ENCODE measurements around the gene CHMP6.

The CHMP6 gene

DNA sequence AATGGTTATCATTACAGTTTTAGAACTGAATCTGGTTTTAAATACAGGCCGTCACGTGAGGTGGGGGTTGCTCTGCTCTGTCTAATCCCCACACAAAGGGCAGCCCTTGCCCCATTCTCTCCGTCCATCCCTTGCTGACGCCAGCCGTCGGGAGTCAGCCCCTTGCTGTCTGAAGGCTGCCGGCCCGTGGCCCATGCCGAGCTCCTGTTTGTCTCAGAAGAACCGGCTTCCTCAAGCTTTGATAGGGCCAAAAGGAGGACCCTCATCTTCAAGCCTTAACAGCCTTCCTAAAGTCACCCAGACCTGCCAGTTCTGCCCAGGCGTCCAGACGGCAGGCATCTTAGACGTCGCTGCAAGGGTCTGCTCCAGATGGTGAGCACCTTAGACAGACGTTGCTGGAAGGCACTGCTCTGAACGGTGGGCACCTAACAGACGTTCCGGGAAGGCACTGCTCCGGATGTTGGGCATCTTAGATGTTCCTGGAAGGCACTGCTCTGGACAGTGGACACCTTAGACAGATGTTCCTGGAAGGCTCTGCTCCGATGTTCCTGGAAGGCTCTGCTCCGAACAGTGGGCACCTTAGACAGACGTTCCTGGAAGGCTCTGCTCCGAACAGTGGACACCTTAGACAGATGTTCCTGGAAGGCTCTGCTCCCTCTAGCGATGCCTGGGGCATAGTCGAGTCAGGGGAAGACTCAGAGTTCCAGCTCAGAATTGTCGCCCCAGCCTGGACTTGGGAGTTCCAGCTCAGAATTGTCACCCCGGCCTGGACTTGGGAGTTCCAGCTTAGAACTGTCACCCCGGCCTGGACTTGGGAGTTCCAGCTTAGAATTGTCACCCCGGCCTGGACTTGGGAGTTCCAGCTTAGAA is 35.1 kb upstream of the CHMP6 start:
- no peak for DNase-seq

DNA sequence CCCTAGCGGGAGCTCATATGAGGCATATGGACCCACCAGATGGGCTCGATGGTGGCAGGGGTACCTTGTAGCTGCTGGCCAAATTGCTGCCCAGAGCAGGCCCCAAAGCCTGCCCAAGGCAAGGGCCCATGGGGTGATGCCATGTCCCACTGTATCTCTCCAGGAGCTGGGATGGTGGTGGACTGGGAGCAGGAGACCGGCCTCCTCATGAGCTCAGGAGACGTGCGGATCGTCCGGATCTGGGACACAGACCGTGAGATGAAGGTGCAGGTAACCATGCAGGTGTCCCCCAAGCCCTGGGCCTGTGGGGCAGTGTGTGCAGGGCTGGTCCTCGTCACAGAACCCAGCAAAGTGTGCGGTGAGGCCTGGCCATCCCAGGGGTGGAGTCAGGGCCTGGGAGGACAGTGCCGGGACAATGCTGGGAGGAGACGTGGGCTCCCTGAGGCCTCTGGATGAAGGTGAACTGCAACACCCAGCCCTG is 34.1 kb upstream of the CHMP6 start:
- no peak for DNase-seq

DNA sequence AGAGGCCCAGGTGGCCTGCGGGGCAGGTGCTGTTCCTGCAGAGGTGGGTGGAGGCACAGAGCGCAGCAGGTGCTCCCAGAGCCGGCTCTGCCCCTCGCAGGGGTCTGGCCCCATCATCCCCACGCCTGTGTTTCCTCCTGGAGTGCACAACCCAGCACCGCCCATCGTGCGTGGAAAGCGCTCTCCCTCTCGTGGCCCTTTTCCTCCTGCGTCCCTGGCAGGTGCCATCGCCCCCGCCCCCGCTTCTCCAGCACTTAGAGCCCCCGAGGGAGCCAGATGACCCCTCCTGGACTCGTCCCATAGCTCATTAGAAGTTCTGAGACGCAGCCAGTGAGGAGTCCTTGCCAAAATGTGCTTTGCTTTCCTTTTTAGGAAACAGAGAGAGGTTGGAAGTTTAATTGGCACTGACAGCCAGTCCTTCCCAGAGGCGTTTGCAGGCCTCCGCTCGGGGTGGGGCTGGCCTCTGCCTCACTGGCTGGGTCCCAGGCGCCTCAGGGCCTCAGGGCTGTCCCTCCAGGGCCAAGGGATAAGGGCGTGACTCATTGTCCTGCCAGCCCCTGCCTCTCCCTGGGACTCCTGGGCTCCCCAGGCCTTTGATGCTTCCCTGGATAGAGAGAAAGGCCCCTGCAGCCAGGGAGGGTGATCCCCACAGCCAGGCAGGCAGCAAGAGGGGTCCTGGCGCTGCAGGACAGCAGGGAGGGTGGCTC is 32.2 kb upstream of the CHMP6 start:
- no peak for DNase-seq

DNA sequence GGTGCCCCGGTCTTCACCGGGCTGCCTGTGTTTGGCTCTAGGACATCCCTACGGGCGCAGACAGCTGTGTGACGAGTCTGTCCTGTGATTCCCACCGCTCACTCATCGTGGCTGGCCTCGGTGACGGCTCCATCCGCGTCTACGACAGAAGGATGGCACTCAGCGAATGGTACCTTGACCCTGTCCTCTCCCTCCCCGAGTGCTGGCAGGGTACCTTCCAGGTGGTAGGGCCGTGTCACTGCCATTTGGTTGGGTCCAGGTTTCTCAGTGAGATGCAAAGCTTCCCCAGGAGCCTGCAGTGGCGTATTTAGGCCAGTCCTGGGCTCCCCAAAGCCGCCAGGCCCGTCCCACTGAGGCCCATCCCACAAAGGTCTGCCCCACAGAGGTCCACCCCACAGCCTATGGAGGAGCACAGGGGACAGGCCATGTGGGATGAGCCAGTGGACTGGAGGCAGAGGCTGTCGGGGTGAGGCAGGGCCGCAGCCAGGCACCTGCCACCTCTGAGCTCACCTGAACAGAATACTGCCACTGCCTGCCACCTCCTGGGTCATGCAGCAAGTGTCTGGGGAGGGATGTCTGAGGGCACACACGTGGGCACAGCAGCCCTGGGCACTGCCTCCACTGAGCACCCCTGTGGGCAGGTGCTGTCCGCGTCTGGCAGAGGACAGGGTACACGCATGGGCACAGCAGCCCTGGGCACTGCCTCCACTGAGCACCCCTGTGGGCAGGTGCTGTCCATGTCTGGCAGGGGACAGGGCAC is 31.4 kb upstream of the CHMP6 start:
- DNase-seq = no peak

DNA sequence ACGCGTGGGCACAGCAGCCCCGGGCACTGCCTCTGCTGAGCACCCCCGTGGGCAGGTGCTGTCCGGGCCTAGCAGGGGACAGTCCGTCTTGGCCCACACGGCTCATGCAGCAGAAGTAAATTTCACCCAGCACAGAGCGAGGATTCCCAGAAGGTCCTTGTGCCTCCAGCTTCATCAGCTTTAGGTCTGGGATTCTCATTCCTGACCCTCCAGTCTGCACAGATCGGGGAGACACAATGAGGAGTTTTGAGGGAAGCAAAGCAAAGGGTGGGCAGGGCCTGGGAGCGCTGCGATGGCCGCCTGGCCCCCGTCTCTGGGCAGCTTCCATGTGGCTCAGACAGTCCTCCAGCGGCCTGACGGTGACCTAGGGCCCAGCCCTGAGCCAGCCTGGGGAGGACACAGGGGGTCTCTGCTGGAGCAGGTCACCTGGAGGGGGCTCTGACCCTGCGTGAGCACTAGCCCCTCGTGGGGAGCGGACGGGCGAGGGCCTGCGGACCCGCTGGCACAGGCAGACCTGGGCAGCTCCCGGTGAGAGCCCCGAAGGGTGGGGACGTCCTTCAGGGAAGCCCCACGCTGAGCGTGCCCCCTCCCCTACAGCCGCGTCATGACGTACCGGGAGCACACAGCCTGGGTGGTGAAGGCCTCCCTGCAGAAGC is 30.7 kb upstream of the CHMP6 start:
- DNase-seq = no peak

DNA sequence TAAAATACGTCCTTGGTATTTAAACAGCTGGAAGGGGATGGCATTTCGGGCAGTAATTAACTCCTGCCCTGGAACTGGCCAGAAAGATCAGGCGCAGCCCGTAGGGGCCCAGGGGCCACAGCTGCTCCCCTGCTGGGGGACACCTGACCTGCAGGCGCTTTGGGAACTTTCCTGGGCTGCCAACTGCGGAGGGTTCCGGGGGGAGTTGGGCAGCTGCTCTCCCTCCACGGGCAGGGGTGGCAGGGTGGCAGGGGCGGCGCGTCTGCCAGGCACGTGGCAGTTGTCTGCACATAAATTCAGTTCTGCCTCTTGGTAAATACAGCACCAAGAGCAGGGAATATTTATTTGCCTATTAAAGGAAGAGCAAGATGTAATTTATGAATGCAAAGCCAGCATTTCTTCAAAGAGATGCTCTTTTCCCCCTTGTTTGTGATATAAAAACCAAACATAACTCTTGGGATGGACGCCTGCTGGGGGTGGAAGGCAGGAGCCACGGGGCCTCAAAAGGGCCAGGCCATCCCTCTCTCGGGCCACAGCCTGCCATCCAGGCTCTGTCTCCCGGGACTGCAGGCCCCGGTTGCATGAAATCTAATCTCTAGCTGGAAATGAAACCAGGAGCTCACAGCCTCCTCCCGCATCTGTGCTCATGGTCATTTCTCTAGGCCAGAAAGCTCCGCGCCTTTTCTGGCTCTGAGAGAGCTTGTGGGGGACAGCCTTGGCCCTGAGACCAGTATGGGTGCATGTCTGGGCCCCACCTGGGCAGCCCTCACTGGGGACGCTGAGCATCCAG is 29.9 kb upstream of the CHMP6 start:
- no peak for DNase-seq

DNA sequence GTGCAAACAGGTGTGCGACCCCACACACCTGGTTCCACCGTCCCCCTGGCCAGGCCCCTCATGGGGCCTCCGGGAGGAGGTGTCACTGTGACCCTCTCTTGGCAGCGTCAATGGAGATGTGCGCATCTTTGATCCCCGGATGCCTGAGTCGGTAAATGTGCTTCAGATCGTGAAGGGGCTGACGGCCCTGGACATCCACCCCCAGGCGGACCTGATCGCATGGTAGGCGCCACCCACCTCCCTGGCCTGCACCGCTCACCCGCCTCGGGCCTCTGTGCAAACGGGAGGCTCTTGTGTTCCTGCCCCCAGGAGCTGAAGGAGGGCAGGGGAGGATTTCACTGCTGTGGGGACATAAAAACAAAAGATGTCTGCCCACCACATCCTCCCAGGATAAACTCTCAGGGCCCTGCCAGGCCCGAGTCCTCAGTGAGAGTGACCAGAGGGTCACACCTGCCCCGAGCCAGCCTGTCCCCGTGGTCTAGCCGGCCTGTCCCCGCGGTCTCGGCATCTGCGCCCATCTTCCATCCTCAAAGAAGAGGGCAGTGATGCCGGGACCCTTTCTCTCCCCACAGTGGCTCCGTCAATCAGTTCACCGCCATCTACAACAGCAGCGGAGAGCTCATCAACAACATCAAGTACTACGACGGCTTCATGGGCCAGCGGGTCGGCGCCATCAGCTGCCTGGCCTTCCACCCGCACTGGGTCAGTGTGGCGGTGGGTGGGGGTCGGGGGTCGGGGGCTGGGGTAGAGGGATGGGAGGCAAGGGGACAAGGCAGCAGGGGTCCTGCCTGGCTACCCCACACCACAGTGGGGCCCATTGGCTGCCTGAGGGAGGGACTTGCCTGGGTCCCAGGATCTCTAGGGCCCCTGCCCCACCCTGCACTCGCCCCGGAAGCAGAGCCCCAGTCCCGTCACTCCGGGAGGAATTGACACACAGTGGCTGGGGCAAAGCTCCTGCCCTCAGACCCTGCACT is 29.0 kb upstream of the CHMP6 start:
- DNase-seq = no peak

DNA sequence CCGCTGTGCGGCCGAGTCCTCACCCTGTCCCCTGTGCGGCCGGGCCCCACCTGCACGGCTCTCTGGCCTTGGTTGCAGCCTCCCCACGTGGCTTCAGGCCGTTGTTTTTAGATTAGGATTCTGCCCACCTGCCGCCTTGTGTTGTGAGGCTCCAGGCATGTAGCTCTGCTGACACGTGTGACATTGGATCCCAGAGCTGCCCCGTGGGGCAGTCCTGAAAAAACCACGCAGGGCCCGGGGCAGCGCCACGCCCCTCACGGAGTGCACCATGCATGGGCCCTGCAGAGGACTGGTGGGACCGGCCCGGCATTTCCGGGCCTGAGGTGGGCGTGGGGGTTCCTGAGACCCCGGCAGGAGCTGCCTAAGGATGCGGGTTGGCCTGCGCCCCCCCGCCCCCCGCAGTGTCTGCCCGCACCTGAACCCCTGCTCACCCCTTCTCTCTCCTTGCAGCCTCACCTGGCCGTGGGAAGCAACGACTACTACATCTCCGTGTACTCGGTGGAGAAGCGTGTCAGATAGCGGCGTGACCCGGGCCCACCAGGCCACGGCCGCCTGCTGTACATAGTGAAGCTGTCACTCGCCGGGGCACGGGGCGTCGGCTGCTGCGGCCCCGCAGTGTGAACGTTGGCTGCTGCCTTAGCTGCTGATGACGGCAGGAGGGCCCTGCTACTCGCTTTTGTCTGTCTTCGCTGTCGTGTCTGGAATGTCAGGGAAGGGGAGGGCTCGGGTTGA is 27.7 kb upstream of the CHMP6 start:
- DNase-seq = no peak

DNA sequence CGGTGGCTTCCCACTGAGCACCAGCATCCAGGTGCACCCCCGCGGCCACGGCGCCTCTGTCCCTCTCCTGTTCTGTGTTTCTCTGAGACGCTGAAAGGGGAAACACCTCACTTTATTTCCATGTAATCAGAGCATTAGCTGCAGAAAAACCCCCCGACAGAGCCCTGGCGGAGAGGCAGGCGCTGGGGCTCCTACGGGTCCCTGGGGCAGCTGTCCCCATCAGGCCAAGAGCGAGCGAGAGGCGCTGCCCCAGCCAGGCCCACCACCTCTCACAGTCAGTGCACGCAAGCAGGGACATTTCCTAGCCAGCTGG is 27.1 kb upstream of the CHMP6 start:
- no peak for DNase-seq

DNA sequence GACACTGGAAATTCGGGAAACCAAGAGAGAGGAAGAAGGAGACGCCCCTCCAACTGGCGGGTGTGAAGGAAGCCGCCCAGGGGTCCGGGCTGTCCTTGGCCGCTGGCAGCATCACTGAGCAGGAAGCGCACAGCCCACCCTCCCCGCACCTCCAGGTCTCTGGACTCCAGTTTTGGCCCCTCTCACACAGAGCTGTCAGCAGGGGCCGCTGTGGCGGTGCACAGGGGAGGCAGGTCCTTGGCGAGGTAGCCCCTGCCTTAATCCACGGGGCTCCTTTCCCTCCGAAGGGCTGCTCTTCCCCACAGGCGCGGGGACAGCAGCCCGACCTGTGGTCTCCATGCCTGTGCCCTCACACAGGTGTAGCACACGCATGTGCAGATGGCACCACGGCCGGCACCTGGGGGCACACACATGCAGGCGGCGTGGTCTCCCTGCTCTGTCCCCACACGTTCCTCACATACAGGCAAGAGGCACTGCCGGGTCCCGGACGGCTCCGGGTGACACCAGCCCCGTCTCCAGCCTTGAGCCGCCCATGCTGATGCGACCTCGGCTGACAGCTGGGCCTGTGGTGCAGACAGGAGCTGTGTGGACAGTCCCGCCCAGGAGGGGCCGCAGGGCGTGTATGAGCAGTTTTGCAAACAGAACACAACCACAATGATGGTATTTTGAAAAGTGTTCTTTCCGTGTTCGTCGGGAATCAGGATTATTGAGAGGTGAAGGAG is 26.6 kb upstream of the CHMP6 start:
- DNase-seq = no peak

DNA sequence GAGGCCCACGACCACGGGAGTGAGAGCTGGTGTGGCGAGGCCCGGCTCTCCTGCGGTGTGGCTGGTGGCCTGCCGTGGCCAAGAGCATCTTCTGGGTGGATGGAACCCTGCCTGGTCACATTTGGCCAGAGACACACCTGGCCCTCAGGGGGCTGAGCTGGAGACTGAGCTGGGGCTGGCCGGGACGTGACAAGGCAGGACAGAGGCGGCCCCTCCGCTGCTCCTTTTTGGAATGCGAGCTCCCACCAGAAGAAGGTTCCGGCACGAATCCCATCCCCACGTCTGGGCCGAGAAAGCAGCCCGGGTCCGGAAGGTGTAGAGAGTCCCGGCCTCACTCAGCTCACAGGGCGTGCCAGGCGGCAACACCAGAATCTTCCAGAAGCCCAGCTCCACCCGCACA is 26.0 kb upstream of the CHMP6 start:
- DNase-seq = no peak

DNA sequence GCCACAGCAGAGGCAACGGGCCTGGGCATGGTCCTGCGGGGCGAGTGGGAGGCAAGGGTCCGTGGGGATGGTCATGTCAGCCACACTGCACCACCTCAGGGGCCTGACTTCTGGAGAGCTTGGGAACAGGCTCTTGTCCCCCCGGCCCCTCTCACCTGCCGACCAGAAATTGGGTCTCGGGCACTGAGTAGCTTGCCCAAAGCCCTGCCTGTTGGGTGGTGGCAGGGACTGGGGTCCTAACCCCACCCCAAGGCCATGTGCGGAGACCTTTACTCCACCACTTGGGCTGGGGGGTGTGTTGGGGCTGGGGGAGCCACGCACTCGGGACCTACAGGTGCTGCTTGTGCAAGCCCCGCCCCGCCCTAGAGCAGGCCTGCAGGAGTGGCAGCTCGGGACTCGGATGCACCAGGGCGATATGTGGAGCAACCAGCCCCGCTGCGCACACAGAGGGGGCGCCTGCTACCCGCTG is 24.2 kb upstream of the CHMP6 start:
- no peak for DNase-seq

DNA sequence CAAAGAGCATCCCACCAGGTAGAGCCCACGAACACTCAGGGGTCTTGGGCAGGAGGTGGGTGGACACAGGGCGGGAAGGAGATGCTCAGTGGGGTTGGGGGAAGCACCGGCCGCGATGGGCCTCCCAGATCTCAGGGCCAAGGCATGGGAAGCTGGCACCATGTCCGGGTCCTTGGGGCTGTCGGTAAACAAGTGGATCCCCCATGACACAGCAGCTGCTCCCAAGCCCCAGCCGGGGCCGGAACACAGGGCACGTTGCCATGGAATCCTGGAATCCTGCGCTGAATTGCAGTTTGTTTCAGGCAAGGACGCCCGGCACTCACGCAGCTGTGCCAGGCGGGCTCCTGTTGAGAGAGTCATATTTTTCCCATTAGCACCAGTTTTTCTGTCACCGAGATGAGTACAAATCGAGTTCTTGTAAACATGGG is 23.0 kb upstream of the CHMP6 start:
- DNase-seq = no peak

DNA sequence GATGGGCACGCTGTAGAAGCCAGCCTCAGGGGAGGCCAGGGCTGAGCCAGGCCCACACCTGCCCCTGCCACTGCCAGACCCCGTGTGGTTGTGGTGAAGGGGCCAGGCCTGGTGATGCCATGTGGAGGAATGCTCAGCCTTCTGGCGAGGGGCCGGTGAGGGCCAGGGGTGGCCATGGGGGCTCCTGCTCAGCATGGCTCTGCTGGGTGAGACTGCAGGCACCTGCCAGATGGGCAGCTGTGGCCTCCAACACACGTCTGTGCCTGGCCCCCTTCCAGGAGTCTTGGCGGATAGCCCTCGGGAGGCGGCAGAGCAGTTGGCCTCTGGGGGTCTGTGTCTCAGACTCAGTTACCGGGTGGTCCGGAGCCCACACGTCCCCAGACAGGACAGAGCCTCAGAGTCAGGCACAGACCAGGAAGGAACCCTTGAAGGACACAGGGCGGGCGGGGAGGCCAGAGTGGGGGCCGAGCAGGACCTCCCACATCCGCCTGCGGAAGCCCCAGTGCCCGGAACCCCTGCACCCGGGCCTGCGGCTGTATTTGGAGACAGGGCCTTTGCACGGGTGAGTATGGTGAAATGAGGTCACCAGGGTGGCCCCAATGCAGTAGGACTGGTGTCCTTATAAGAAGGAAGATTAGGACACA is 22.5 kb upstream of the CHMP6 start:
- DNase-seq = no peak

DNA sequence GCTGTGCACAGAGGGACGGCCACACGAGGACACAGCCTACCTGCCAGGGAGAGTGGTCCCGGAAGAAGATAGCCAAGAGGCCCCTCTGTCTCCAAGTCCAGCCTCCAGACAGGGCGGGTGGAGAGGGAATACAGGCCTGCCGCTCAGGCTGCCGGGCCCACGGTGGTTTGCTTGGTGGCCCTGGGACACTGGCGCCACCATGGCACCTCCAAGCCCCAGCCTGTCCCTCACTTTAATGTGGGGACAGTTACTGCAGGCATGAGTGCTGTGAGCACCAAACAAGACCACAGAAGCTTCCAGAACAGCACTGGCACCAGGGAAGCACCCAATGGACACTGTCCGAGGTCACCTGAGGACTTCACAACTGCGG is 22.0 kb upstream of the CHMP6 start:
- no peak for DNase-seq

DNA sequence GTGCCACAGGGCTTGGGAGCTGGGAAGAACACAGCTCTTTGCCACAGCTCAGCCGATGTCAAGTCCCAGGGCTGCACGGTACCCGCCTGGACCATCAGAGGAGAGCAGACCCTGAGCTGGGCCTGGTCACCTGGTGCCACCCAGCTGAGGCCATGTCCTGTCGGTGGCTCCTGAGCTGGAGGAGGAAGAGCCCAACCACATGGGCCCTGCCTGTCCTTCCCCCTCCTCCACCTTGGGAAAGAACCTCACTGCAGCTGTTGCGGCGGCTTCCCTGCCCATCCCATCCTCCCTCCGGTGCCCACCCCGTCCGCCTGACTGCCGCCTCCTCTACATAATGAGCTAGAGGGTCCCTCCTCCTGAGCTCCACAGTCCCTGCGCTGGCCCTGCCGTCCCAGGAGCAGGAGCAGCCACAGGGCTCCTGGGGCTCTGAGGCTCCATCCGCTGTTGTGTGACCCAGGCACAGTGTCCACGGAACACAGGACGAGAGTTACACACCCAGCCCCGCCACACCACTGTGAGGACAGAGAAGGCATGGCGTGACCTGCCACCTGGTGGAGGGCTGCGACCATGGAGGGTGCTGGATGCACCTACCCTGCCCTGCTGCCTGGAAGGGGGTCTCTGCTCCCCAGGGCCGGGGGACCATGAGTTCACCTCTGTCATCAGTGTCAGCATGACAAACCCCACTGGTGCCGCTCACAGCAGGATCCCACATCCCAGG is 21.4 kb upstream of the CHMP6 start:
- DNase-seq = peak; percentile 17

DNA sequence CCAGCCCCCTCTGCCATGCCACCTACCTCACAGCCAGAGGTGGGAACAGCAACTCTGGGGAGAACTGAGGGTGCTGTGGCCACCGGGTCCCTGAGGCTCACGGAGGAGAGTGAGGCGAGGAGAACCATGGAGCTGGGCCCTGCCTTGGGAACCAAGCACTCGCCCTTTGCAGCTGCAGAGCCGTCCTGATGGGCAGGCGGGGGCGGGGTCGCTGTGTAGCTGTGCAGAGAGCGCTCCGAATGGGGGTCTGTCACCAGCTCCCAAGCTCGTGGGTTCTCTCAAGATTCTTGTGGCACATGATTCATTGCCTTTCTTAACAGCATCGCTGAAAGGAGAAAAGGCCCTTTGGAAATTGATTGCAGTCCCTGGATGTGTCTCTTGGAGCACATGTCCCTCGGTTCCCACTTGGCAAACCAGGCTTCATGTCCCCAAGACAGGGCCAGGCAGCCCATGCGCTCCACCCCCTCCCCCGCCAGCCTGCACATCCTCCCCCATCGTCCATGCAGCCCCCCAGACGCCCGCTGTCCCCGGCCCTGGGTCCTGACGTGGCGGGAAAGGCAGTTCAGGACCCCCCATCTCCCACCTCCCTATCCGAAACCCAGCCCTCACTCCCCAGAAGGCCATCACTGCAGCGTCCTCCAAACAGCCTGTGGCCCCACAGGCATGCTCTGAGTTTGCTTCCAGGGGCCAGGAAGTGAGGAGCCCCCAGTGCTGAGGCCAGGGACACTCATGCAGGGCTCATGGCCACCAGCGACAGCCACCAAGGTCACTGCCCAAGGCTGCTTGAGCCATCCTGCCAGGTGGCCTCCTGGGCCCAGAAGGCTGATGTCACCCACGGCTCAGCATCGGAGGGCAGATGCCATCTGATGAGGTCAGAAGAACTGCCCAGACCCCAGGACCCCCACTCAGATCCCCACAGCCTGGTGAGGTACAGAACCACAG is 20.6 kb upstream of the CHMP6 start:
- no peak for DNase-seq

Data from DMS153 (cell line).